Fibroblast of the aortic adventitia (primary cell): ENCODE results near the gene EPHB1. TPM values are rescaled to one million over a fixed set of nuclear protein-coding genes. Genes with fewer than 3 reads are reported as not detected.

Source experiments
- DNase-seq: peaks from one replicate; pipeline ENCODE4 v3.0.0-alpha.2; 2010; ENCODE audit warnings: low read depth
- H3K4me3 ChIP-seq: 2 replicates; pipeline ENCODE4 v1.5.1; 2011; ENCODE audit warnings: low read depth, mild to moderate bottlenecking, control low read depth, low read length, moderate library complexity
- total RNA-seq: library from RNA; depleted of rRNA; stranded (reverse); fragments of >200 nt; gene quantifications from 2 replicates; pipeline ENCODE4 v1.2.3, GENCODE V29; 2012; ENCODE audit warnings: low replicate concordance
- TF ChIP-seq, protein P1 (sequence below): IDR thresholded peaks from 2 replicates; pipeline ENCODE4 v1.5.1; 2011; ENCODE audit warnings: mild to moderate bottlenecking, low read length, control low read depth, inconsistent platforms; ENCODE audit not compliant: insufficient read depth

EPHB1 gene
- total RNA-seq, 1 donor, result 1.2 TPM

DNA sequence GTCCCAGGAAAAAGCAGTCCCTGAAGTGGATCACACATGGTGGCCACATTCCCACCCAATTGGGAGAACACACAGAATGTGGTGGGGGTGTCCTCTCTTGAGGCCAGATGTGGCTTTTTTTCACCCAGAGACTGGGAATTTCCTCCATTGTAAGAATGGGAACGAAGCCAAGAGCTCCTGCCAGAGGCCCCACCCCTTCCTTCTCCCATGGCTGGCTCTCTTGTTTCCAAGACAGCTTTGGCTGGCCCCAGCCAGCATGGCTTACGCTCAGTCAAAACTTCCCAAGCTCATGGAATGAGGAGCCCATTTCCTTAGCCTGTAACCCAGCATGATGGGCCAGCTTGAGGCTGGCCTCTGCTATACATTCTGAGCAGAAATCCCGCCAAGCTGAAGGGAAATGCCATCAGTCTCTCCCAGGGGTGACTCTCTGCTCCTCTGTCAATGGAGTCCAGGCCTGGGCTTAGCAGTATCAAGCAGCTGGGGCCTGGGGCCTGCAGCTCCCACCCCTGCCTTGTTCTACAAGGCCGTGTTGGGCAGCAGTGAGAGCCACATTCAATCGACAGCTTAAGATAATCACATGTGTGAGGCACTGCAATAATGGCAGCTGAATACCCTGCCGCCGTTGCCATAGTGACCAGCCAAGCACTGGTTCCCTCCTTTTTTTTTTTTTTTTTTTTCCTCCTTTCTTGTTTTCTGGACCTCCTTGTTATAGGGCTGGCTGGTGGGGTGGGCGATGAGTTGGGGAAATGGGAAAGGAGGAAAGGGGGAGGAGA, 142.4 kb downstream of the EPHB1 start:
- DNase-seq, result peak; percentile 20
- TF ChIP-seq, protein P1, sequence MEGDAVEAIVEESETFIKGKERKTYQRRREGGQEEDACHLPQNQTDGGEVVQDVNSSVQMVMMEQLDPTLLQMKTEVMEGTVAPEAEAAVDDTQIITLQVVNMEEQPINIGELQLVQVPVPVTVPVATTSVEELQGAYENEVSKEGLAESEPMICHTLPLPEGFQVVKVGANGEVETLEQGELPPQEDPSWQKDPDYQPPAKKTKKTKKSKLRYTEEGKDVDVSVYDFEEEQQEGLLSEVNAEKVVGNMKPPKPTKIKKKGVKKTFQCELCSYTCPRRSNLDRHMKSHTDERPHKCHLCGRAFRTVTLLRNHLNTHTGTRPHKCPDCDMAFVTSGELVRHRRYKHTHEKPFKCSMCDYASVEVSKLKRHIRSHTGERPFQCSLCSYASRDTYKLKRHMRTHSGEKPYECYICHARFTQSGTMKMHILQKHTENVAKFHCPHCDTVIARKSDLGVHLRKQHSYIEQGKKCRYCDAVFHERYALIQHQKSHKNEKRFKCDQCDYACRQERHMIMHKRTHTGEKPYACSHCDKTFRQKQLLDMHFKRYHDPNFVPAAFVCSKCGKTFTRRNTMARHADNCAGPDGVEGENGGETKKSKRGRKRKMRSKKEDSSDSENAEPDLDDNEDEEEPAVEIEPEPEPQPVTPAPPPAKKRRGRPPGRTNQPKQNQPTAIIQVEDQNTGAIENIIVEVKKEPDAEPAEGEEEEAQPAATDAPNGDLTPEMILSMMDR, result no peak
- H3K4me3 ChIP-seq, result no peak overlapping the region

DNA sequence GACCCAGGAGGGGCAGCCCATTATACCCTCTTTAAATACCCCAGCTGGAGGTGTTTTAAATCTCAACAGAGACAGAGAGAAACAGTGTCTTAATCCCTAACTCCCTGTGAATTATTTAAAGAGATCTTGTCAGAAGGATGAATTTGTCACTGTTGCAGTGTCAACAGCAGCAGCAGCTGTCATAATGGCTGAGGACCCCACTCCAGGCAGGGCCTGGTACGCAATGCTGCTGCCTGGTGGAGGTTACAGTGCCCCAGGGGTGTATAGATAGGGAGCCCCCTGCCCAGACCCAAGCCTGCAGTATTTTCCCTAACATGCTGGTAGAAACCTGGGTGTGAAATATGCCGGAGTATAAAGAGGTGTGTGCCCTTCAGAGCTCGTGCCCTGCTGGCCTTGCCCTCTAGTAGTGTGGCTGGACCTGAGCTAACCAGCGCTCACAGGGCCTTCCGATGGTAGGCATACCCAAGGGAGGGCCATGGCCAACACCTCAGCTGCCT, 143.0 kb downstream of the EPHB1 start:
- DNase-seq, result no peak
- H3K4me3 ChIP-seq, result no peak overlapping the region
- TF ChIP-seq, protein P1, result no peak

DNA sequence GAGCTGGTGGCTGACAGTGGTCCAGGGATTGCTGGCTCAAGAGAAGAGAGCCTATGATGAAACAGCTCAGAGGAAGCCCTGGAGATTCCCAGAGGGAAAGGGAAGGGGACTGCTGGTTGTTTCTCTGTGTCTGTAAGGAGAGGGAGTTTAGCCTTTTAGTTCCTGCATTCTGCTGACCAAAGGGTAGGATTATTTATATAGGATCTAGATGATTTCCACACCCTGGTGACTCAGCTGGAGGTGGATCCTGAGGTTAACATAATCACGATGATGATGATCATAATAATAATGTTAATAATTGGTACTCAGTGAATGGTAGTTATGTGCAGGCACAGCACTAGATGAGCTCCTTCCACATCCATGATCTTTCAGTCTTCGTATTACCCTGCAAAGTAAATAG, 144.9 kb downstream of the EPHB1 start:
- TF ChIP-seq, protein P1, result no peak
- DNase-seq, result peak; percentile 16
- H3K4me3 ChIP-seq, result no peak overlapping the region

DNA sequence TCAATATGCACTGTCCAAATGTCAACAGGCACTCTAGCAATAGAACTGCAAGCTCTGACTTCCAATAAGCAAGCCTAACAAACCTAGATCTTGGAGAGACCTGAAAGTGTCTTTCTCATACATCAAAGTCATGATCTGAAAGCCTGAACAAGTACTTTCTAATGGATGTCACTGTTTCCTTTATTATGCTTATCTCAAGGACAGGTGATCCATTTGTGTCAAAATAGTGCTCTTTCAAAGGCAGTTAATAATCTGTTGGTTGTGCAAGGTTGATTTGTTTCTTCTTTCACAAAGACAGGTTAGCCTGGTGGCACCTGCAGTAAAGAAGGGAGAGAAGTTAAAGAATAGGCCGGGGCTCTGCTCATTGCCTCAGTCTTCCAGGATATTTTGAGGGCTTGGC, 146.8 kb downstream of the EPHB1 start:
- no peak overlapping the region for H3K4me3 ChIP-seq
- DNase-seq, result no peak
- TF ChIP-seq, protein P1, result no peak

DNA sequence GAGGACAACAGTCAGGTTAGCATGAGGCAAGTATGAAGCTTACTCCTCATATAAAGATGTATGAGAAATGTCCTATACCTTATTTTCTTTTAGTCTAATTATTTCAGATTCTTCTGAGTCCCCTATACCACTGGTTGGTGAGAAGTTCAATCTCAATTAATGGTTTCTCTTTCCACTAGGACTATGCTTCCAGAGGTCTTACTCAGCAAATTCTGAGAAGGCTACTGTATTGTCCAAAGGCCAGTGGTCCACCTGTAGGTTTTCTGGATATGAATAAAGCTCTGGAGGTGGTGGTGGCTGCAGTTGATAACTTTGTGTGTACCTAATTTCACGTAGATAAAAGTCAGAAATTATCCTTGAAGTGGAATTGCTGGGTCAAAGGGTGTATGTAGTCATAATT, 149.4 kb downstream of the EPHB1 start:
- DNase-seq, result no peak
- H3K4me3 ChIP-seq, result no peak overlapping the region
- TF ChIP-seq, protein P1, result no peak

DNA sequence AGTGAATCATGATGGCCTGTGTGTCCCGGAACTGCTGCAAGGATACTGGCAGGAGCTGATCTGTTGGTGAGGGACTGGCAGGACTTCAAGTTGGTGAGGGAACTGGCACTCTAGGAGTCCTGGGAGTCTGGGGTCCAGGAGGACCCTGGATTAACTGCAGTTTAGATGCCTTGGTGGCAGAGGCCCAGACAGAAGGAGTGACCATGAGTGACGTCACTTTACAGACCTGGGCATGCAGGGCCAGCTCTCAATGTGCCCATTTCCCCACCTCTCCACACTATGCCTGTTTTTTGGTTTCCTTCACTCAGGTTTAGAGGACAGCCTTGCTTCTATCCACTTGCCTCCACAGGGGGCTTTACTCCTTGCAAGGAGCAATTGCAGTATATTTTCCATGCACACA, 154.1 kb downstream of the EPHB1 start:
- H3K4me3 ChIP-seq, result no peak overlapping the region
- TF ChIP-seq, protein P1, result no peak
- no peak for DNase-seq

DNA sequence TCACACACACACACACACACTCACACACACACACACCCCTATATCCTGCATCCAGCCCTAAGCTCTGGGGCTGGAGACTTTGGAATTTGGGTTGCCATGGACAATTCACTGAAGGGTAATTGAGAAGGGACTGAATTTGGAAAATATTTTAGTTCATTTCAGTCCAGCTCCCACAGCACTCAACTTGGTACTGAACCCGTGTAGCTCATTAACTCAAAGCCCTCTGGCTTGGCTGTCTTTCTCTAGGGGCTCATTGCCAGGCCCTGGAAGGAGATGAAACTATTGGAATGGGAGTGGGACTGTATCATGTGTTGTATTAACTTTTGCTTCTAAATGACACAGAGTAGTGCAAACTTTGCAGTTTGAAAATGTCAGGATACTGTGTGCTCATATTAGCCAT, 157.3 kb downstream of the EPHB1 start:
- no peak overlapping the region for H3K4me3 ChIP-seq
- DNase-seq, result no peak
- TF ChIP-seq, protein P1, result no peak
